NCI-H1417 (cell line): Measurements from ENCODE around the gene CIRBP.

ENCODE experiments used
- DNase-seq, 3 experiments: peaks; one replicate each; lab custom pipeline; 2025; lab: John Stamatoyannopoulos, UW

The CIRBP gene

DNA sequence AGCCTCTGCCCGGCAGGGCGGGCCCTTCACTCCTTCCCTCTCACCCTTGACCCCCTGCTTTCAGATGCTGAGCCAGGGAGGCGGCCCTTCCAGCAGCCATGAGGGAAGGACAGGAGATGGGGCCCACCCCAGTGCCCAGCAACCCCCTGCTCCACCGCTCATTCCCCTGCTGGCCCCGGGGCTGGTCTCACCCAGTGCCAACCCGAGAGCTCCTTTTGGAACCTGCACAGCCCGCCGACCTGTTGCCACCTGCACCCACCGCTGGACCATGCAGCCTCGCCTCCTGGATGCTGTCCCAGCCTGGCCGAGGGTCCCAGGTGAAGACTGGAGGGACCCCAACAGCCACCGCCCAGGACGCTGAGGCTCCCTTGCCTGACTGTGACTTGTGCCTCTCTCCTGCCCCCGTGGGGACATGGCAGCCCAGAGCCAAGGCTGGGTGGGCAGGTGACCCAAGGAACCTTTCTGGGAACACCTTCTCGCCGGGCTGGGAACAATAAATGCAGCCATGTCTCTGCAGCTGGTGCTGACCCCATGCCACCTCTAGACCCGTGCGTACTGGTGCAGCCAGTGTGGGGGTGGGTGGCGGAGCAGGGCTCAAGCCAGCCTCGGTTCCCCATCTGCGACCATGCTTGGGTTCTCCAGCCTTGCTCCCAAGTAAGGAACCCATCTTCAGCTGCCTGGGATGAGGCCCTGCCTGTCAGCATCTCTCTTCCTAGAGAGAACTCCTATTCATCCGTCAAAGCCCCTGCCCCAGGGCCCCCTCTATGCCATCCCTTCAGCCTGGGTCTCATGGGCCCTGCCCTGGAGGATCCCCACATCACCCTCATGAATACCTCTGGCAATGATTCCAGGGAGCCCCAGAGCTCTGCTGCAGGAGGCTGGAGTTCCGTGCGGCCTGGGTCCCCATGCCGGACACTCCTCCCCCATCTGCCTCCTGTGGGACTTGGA is 9.9 kb downstream of the CIRBP start:
- DNase-seq = no peak

DNA sequence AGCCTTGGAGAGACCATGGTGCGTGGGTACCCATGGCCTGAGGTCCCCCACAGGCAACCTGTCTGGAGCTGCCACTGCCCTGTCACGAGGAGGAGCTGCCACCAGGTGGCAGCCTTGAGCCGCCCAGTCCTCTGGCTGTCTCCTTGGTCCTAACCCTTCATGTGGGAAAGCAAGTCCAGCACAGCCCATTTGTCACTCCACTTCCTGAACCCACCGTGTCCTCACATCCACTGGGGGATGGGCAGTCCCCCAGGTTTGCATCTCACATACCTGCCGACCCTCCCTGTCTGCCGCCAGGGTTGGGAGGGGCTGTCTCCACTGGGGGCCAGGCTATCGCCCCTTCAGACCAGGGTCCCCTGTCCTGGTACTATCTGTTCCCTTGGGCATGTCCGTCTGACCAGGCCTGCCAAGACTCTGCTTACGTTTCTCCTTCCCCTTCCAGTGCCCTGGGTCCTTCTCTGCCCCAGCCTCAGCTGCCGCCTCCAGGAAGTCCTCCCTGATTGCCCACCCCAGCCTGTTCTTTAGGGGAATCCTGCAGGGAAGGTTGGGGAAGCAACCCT is 10.7 kb downstream of the CIRBP start:
- peak; percentile 77 to 87 (median 81) for DNase-seq

DNA sequence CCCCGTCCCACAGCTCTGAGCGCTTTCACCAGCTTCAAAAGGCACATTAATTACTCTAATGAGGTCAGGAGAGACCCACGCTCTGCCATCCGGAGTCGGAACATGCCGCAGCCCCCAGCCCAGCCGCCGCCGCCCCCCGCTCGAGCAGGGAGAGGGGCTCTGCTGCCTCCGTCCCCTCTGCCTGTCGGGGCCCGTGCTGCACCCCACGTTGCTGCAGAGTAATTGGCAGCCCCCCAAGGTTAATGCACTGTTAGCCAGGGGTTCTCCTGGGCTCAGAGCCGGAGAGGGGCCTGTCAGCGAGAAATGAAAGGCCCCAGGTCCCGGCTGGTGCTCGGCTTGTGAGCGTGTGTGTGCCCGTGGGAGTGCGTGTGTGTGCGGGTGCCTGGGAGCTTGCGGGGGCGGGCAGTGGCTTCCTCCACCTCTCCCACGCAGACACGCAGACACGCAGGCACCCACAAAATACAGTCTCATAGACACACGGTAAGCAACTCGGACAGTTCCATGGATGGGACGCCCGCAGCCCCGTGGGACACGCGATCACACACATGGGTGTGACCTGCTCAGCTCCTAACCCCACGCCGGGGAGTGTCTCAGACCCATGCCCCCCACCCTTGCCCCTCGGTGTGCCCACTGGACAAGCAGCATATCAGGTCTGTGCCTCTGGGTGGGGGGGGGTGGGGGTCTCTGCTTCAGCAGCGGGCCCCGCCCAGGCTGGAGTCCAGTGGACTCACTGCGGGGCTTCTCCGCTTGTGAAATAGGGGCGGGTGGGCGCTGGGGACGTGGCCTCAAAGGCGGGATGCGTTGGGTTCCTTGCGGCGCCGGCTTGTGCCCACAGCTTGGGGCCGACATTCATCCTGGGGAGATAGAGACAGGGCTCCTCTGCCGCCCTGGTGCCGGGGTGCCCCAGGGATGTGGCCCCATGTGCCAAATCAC is 11.8 kb downstream of the CIRBP start:
- DNase-seq = no peak

DNA sequence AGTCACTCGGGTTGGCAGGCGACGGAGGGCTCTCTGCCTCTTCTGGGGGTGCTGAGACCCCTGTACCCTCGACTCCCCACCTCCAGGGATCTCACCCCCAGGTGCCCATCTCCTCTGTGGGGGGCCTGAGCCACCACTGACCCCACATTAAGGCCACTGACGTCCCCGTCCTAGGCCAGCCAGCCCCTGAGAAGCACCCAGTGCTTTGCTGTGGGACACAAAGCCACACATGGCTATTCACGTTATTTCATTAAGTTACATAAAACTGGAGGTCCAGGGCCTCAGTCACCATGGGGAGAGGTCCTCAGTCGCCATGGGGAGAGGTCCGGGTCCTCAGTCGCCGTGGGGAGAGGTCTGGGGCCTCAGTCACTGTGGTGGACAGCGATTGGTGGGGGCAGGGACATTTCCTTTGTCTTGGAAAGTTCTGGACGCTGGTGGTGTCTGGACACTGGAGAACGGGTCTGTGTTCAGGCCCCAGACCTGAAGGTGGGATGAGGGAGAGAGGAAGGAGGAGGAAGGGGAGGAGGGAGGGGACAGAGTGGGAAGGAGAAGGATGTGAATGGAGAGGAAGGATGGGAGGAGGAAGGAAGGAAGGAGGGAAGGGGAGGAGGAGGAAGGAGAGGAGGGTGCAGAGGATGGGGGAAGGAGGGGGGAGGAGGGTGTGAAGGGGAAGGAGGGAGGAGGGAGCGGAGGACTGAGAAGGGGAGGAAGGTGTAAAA is 12.6 kb downstream of the CIRBP start:
- DNase-seq = no peak

DNA sequence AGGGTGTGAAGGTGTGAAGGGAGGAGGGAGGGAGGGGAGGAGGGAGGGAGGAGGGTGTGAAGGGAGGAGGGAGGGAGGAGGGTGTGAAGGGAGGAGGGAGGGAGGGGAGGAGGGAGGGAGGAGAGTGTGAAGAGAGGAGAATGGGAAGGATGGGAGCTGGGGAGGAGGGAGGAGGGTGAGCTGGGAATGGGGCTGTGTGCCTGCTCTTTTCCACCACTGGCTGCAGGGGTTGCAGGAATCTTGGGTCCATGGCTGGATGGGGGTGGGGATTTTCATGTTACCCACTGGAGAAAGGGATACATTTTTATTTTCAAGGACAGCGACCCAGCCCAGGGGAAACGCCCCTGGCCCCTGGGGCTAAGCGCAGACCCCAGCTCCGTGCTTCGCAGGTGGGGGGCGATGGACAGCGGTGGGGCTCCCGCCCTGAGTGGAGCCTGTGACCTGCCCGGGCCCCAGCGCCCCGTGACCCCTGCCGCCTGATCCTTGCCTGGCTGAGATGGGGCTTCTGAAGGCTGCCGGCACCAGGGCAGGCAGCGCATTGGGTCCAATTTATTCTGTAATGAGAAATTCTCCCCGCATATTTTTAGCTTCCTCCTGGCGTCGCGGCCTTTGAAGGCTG is 13.6 kb downstream of the CIRBP start:
- no peak for DNase-seq

DNA sequence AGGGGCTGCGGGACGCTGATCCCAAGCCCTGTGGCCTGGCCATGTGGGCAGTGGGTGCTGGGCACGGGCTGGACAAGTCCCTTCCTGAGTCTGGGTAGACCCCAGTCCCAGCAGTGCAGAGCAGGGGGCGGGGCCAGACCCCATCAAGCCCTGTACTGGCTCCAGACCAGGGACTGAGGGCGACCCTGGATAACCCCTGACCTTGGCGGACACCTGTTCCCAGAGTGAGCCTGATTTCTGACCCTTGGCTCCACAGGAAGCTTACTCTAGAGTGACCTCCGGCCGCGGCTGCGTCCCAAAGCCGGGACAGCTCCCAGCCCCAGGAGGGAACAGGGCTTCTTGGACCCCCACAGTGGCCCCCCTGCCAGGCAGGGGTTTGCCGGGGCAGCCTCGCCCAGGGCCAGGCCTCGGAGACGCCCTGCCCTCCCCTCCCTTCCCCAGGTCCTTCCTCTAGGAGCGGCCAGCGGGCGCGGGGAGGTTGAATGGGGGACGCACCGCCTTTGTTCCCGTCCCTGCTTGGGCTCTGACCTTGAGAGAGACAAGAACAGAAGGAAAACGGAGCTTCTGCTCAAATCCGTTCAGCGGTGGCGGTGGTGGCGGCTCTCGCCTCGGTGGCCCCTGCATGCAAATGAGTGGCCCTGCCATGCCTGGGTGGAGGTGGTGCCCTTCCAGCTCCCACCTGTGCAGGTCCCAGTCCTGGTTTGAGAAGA is 14.2 kb downstream of the CIRBP start:
- no peak for DNase-seq

DNA sequence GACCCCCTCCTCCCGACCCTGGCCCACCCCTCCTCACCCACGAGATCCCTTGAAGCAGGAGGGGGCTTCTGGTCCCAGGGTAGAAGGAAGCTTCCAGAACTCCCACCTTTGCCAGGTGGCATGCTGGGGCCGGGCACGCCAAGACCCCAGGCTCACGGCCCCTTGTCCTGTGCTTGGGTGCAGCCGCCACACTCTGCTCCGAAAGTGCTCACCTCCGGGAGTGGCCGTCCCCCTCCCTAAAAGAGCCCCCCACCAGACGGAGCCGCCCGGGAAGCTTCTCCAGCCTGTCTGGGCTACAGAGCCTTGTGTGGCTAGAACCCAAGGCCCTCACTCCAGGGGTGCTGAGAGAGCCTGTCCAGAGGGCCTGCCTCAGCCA is 14.8 kb downstream of the CIRBP start:
- DNase-seq = no peak

DNA sequence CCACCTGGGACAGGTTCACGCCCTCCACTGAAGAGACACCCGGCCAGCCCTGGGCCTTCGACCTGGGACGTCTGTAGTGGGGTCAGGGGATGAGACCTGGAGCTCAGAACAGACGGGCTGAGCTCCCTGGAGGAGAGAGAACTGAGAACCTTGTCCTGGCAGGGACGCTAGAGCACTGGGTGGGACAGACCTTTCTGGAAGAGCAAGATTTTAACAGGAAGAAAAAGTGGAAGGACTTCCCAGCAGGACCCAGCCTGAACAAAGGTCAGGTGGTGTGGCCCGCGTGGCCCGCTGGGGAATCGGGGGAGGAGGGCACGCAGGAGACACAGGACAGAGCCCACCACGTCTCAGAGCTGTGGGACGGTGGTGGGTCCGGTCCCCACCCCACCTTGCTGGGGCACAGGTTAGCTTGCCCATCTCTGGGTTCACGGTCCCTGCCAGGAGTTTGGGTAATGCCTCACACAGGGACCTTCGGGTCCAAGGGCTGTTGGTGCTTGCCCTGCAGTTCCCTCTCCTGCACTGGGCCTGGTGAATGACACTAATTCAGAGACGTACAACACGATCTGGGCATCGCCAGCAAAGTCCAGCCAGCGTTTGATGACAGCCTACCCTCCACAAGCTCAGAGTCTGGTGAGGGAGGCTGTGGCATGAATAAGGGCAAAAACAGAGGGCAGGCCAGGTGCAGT is 15.3 kb downstream of the CIRBP start:
- DNase-seq = no peak

DNA sequence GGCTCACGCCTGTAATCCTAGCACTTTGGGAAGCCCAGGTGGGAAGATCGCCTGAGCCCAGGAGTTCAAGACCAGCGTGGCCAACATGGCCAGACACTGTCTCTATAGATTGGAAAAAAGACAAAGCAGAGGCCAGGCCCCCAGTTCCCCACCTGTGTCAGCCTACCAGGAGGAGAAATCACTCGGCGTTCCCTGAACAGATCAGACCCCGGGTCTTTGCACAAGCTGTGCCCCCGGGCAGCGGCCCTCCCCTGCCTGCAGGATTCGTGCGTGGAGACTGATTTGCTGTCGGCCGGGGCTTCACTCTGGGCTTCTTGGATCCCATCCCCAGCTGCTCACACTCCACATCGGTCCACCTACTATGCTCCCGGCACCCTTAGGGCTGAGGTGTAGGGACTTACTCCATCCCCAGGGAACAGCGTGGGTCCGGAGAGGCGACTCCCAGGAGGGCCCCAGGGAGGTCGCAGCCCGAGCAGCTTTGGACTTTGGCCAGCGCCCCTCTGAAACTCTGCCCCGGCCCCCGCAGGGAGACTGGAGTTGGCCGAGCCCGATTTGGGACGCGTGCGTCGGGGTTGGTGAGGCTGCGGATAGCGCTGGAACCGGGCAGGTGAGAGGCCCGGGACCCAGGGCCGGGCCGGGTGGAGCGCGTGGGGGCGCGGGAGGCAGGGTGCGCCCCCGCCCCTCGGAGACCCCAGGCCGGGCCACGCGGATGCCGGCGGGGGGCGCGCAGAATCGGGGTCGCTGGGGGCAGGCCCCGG is 16.0 kb downstream of the CIRBP start:
- DNase-seq = no peak

DNA sequence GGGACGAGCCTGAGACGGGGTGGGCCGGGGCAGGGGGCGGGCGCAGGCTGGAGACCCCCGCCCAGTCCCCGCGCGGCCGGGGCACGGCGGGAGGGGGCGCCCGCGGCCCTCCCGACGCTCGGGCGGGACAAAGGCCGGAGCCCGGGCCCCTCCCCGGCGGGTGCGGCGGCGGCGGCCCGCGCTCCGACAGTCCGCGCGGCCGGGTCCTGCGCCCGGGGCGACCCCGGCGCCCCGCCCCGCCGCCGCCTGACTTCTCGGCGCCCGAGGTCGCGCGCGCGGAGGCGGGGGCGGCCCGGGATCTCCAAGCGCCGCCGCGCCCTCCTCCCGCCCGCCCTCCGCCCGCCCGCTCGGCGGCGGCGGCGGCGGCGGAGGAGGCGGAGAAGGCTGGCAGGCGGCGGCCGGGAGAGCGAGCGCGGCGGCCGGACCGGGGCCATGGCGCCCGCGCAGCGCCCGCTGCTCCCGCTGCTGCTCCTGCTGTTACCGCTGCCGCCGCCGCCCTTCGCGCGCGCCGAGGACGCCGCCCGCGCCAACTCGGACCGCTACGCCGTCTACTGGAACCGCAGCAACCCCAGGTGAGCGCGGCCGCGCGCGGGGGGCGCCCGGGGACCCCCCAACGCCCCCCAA is 16.7 kb downstream of the CIRBP start, which contains the start of gene EFNA2:
EFNA2 (plus strand) TSS at position 137 of the 624 bp plus-strand sequence; CDS start at position 433, 296 bp downstream.
- peak in 1 of 3 experiments; percentile 33 for DNase-seq

DNA sequence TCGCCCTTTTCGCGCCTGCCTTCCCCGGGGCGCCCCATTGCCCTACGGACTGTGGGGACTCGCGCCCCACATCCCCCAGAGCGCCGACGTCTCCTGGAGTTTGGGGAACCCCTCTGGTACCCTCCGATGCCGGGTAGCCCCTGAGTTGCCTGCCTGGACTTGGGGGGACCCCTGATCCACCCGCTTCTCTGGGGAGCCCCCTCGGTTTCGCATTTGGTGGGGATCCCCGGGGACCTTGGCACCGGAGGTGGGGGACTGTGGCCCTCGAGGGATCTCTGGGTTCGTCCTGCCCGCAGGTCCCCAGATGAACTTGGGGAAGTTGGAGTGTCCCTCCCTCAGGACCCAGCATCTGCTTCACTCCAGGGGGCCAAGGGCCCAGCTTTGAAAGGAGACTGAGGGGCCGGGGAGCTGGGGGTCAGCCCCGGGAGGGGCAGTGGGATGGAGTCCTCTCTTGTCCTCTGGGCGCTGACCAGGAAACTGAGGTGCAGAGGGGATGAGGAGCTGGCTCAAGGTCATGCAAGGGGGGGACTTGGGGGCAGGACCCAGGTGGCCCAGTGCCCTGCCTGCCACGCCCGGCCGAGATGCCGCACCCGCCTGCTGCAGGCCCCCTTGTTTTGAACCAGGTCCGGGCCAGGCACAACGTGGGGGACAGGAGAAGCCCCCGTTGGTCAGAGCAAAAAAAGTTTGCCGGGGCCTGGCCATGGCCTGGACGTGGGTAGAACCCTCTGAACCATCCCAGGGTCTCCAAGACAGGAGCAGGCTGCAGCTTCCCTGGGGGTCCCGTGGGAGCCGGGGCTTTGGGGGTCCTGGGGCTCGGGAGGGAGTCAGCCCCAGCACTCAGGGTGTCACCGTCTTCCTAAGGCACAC is 17.6 kb downstream of the CIRBP start:
- DNase-seq = no peak

DNA sequence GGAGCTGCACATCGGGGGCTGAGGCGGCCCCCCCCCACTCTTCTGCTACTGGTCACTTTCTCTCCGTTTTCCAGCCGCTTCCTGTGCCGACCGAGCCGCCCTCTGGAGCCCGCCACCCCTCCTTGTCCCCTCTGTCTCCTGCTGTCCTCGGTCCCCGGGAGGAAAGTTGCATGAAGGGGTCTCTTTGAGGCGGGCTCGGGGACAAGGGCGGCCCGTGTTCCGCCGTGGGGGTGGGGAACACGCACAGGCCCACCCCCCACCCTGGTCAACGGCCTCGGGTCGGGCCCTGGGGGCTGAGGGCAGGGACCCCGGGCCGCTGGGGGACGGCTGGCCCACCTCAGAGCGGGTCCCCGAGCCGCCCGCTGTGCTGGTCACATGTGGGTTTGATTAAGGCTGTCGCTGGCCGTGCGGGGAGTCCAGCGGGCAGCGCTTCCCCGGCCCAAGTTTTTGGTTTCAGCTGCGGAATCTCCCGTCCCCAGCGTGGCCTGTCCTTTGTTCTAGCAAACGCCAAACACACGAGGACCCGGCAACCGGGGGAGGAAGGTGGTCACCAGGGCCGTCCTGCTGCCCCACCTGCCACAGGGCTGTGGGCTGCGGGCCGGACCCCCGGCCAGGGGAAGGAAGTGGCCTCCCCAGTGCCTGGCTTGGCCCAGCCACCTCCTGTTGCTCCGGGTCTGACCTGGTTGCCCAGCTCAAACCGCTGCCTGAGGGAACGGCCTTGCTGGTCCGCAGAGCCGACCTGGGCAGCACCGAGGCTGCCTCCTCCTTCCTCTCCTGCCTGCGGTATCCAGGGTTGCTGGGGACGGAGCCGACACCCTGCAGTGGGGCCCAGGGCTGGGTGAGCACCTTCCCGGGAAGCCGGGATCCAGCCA is 18.5 kb downstream of the CIRBP start:
- peak in 2 of 3 experiments; percentile 58 to 60 for DNase-seq

DNA sequence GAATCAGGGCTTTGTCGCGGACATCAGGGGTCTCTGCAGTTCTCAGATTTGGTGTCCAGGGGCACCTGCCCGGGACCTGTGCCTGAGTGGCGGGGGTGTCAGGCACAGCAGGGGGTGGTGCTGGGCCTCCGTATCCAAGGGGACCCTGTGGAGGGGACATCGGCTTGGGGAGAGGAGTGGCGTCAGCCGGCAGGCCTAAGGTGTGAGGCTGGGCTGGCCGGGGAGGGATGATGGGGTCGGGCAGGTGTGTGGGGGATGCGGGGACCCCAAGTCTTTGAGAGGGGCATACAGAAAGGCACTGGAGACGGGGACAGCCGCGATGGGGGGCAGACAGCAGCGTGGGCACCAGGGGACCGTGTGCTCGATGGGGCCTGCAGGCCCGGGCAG is 19.1 kb downstream of the CIRBP start:
- peak in 1 of 3 experiments; percentile 58 for DNase-seq

DNA sequence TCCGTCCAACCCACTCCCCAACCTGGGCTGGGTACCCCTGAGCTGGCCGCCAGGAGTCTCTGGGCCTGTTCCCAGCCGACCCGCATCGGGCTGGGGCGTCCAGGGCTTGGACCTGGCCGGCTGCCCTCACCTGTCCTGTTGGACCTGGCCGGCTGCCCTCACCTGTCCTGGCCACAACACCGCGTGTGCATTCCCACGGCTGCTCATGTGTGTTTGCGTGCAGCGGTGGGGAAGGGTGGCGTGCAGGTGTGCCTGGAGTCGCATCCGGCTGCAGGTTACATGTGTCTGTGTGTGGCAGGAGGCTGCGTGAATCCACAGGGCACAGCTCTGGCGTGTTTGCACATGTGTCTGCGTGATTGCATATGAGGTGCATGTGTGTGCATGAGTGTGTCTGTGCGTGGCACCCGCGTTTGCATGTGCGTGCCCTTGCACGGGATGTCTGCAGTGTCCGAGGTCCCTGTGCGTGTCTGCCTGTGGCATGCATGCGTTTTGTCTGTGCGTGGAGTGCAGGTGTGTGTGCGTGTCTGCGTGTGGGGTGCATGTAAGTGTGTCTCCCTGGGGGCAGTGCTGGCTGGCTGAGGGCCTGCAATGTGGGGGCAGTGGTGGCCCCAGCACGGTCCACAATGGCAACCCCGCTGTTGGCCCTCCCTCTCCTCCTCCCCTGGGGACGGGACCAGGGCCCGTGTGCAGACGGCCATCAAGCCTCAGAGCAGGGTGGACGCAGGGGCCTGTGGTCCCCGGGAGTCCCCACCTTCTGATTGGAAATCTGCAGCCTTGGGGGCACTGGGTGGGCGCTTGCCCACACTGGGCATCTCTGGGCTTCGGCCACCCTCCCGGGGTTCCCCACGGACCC is 19.9 kb downstream of the CIRBP start:
- DNase-seq = no peak

DNA sequence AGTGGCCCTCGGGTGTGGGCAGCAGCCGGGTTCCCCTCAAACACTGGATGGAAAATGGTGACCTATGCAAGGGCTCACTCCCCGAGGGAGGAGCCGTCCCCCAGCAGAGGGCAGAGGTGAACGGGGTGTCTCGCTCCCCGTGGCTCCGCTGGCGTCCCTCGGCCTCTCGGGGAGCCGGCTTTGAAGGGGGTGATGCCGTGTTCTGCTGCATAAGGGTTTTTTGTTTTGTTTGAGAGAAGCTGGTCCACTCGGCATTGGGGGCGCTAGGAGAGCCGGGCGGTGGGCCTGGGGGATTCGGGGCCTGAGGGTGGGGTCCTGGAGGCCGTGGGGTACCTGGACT is 20.5 kb downstream of the CIRBP start:
- no peak for DNase-seq

DNA sequence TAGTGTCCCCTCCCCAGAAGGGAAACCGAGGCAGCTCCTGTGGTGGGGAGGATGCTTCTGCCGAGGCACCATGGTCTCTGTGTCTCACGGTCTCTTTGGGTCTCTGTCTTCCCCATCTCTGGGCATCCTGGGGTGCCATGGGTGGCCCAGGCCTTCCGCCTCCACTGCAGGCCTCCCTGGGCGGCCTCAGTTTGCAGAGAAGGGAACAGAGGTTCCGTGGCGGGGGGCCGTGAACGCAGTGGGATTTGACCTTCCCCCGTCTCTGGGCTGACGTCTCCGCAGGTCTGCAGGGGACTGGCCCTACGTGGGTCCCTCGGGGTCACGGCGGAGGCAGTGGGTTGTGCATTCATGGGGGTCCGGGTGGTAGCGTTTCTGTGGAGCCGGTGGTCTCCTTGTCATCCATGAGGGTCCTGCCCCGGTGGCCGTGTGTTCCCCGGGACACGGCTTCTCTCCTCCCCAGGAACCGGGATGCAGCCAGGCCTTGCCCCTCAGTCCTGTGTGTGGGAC is 21.1 kb downstream of the CIRBP start:
- DNase-seq = no peak
